ENCODE data around the gene MTMR3. TPM values are rescaled to one million over a fixed set of nuclear protein-coding genes. Genes with fewer than 3 reads are reported as not detected.

Gene MTMR3
- total RNA-seq, 1 donor from 2014 or later, result 41.0 TPM

DNA sequence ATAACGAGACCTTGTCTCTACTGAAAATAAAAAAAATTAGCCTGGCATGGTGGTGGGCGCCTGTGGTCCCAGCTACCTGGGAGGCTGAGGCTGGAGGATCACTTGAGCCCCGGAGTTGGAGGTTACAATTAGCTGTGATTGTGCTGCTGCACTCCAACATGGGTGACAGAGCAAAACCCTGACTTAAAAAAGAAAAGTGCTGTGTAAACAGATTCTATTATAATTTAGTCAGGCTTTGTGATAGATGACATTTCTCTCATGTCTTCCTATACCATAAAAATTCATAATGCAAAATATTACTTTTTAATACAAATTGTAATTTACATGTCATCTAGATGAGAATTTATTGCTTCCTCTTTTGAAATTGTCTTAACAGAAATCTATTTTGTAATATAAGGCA, 94.1 kb downstream of the MTMR3 start:
- H3K79me2 ChIP-seq (ENCODE audit: insufficient read depth, low read length), result no peaks in the 10 kb centered on the region
- peaks cover 5% of the 10 kb centered on the region for H4K20me1 ChIP-seq (ENCODE audit: insufficient read depth, low read length)
- TF ChIP-seq EZH2 (IDR thresholded peaks at IDR 0.05; ENCODE audit: insufficient read depth, low read length), result no peak
- TF ChIP-seq, protein P1, sequence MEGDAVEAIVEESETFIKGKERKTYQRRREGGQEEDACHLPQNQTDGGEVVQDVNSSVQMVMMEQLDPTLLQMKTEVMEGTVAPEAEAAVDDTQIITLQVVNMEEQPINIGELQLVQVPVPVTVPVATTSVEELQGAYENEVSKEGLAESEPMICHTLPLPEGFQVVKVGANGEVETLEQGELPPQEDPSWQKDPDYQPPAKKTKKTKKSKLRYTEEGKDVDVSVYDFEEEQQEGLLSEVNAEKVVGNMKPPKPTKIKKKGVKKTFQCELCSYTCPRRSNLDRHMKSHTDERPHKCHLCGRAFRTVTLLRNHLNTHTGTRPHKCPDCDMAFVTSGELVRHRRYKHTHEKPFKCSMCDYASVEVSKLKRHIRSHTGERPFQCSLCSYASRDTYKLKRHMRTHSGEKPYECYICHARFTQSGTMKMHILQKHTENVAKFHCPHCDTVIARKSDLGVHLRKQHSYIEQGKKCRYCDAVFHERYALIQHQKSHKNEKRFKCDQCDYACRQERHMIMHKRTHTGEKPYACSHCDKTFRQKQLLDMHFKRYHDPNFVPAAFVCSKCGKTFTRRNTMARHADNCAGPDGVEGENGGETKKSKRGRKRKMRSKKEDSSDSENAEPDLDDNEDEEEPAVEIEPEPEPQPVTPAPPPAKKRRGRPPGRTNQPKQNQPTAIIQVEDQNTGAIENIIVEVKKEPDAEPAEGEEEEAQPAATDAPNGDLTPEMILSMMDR (IDR thresholded peaks at IDR 0.05; ENCODE audit: insufficient read depth, low read depth, low read length), result no peak

DNA sequence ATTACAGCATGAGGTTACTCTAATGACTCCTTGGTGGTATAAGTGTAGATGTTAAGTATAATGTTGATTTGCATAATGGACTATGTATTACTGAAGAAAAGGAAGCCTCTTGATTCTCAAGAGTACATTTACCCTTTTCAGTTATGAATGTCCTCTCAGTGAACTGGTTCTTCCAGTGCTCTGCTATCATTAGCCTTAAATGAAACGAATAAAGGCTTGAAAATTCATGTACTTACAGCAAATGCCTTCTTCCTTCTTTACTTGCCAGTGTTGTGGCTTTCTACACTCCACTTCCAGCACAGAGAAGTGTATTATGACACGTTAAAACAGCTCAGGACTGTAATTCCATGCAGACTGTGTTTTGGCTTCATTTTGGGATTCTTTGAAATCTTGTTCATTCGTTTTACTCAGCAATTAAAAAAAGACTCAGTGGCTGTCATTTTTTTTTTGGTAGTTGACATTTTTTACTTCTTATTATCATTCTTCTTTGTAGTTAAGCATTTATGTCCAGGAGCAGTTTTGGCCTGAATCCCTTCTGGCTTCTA, 96.9 kb downstream of the MTMR3 start:
- Mint-ChIP-seq H3K4me1 (ENCODE audit: low read depth, unreplicated experiment) (peaks cover 17% of the 10 kb centered on the region), H3K27ac (ENCODE audit: unreplicated experiment) (no peak overlapping the region), H3K9me3 (ENCODE audit: unreplicated experiment) (no peaks in the 10 kb centered on the region), H3K36me3 (ENCODE audit: low read depth, unreplicated experiment) (peaks cover 11% of the 10 kb centered on the region), H3K27me3 (ENCODE audit: low read depth, unreplicated experiment) (no peaks in the 10 kb centered on the region), H3K4me3 (ENCODE audit: unreplicated experiment) (no peak overlapping the region)
- peaks cover 7% of the 10 kb centered on the region for H3K36me3 ChIP-seq (ENCODE audit: insufficient read depth, low read length)
- H3K4me1 ChIP-seq (ENCODE audit: insufficient read depth, low read length), result no peaks in the 10 kb centered on the region
- H4K20me1 ChIP-seq (ENCODE audit: insufficient read depth, low read length), result peaks cover 2% of the 10 kb centered on the region
- no peak overlapping the region for H2AFZ ChIP-seq (ENCODE audit: low read depth, low read length)
- H3K27me3 ChIP-seq (ENCODE audit: insufficient read depth, low read length), result no peaks in the 10 kb centered on the region
- H3K79me2 ChIP-seq (ENCODE audit: insufficient read depth, low read length), result no peaks in the 10 kb centered on the region
- DNase-seq (ENCODE audit: low read depth) (peak; percentile 39), FAIRE-seq (peak; percentile 65)
- no peak overlapping the region for H3K27ac ChIP-seq (ENCODE audit: low read depth, low read length)
- TF ChIP-seq, protein P1 (IDR thresholded peaks at IDR 0.05; ENCODE audit: insufficient read depth, low read depth, low read length), result no peak
- no peak for TF ChIP-seq EZH2 (IDR thresholded peaks at IDR 0.05; ENCODE audit: insufficient read depth, low read length)
- H3K9me3 ChIP-seq (ENCODE audit: insufficient read depth, low read depth, low read length), result no peaks in the 10 kb centered on the region
- no peak overlapping the region for H3K9ac ChIP-seq (ENCODE audit: low read length)
- no peak overlapping the region for H3K4me3 ChIP-seq (ENCODE audit: insufficient read depth, low read depth, low read length)
- no peak overlapping the region for H3K4me2 ChIP-seq (ENCODE audit: low read length)

More for the DNA sequence above, 94.1 kb downstream of the MTMR3 start:
- Histone ChIP-seq H2AFZ (ENCODE audit: low read depth, low read length) (no peak overlapping the region), H3K9me3 (ENCODE audit: insufficient read depth, low read depth, low read length) (no peaks in the 10 kb centered on the region), H3K36me3 (ENCODE audit: insufficient read depth, low read length) (peaks cover 2% of the 10 kb centered on the region), H3K4me1 (ENCODE audit: insufficient read depth, low read length) (no peaks in the 10 kb centered on the region), H3K27ac (ENCODE audit: low read depth, low read length) (no peak overlapping the region), H3K27me3 (ENCODE audit: insufficient read depth, low read length) (no peaks in the 10 kb centered on the region), H3K4me2 (ENCODE audit: low read length) (no peak overlapping the region), H3K4me3 (ENCODE audit: insufficient read depth, low read depth, low read length) (no peak overlapping the region), H3K9ac (ENCODE audit: low read length) (no peak overlapping the region)
- FAIRE-seq (no peak), DNase-seq (ENCODE audit: low read depth) (no peak)
- Mint-ChIP-seq H3K9me3 (ENCODE audit: unreplicated experiment) (no peaks in the 10 kb centered on the region), H3K36me3 (ENCODE audit: low read depth, unreplicated experiment) (peaks cover 11% of the 10 kb centered on the region), H3K4me1 (ENCODE audit: low read depth, unreplicated experiment) (peaks cover 17% of the 10 kb centered on the region), H3K4me3 (ENCODE audit: unreplicated experiment) (no peak overlapping the region), H3K27ac (ENCODE audit: unreplicated experiment) (no peak overlapping the region), H3K27me3 (ENCODE audit: low read depth, unreplicated experiment) (no peaks in the 10 kb centered on the region)

DNA sequence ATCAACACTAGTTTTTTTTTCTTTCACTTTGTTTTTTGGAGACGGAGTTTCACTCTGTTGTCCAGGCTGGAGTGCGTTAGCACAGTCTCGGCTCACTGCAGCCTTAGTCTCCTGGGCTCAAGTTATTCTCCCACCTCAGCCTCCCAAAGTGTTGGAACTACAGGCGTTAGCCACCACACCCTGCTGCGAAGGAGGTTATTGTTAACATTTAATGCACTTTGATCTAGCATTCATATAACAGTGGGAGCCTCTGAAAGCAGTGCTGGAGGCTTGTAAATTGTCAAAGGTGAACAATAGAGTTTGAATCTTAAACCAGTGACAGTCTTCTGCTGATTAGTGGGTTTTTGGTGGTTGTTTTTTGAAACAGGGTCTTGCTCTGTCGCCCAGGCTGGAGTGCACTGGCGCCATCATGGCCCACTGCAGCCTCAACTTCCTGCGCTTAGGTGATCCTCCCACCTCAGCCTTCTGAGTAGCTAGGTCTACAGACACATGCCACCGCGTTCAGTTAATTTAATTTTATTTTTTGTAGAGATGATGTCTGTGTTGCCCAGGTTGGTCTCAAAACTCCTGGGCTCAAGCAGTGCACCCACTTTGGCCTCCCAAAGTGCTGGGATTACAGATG, 100.4 kb downstream of the MTMR3 start:
- Histone ChIP-seq H3K4me3 (ENCODE audit: insufficient read depth, low read depth, low read length) (no peak overlapping the region), H3K27me3 (ENCODE audit: insufficient read depth, low read length) (no peaks in the 10 kb centered on the region), H3K9me3 (ENCODE audit: insufficient read depth, low read depth, low read length) (no peaks in the 10 kb centered on the region), H3K36me3 (ENCODE audit: insufficient read depth, low read length) (peaks cover 7% of the 10 kb centered on the region), H4K20me1 (ENCODE audit: insufficient read depth, low read length) (peaks cover 19% of the 10 kb centered on the region), H3K4me2 (ENCODE audit: low read length) (no peak overlapping the region), H3K9ac (ENCODE audit: low read length) (no peak overlapping the region), H3K79me2 (ENCODE audit: insufficient read depth, low read length) (no peaks in the 10 kb centered on the region), H2AFZ (ENCODE audit: low read depth, low read length) (no peak overlapping the region), H3K4me1 (ENCODE audit: insufficient read depth, low read length) (no peaks in the 10 kb centered on the region), H3K27ac (ENCODE audit: low read depth, low read length) (no peak overlapping the region)
- TF ChIP-seq EZH2 (IDR thresholded peaks at IDR 0.05; ENCODE audit: insufficient read depth, low read length), result no peak
- TF ChIP-seq, protein P1 (IDR thresholded peaks at IDR 0.05; ENCODE audit: insufficient read depth, low read depth, low read length), result no peak
- no peaks in the 10 kb centered on the region for H3K9me3 Mint-ChIP-seq (ENCODE audit: unreplicated experiment)
- H3K4me1 Mint-ChIP-seq (ENCODE audit: low read depth, unreplicated experiment), result peaks cover 35% of the 10 kb centered on the region
- DNase-seq (ENCODE audit: low read depth) (no peak), FAIRE-seq (no peak)
- H3K36me3 Mint-ChIP-seq (ENCODE audit: low read depth, unreplicated experiment), result peaks cover 11% of the 10 kb centered on the region
- no peak overlapping the region for H3K27ac Mint-ChIP-seq (ENCODE audit: unreplicated experiment)
- H3K27me3 Mint-ChIP-seq (ENCODE audit: low read depth, unreplicated experiment), result no peaks in the 10 kb centered on the region
- H3K4me3 Mint-ChIP-seq (ENCODE audit: unreplicated experiment), result no peak overlapping the region
